Frontal cortex (tissue), 4 donors: Measurements from ENCODE around the gene ZFPM1. TPM values are rescaled to one million over a fixed set of nuclear protein-coding genes. Genes with fewer than 3 reads are reported as not detected.
"Not testable (repeated sequence)": the region's sequence is repeated elsewhere in the genome, so short reads cannot be mapped to it uniquely, and the experiment has no call there.

Experiments used
- DNase-seq, 2 donors: peaks; one replicate each; pipeline ENCODE4 v3.0.0; 2012; ENCODE audit warnings: low spot score in 2 of 2
- FAIRE-seq: peaks from 2 replicates; lab custom pipeline; 2012; peaks lifted over from hg19 to GRCh38; lab: Jason Lieb, UNC
- total RNA-seq: library from RNA; depleted of rRNA; stranded (reverse); fragments of >200 nt; gene quantifications from one replicate; pipeline ENCODE4 v1.2.3, GENCODE V29; 2014
- donor health status: control.
- donor health status: control.
- donor health status: control.

ZFPM1 gene
- total RNA-seq = 1.2 TPM

DNA sequence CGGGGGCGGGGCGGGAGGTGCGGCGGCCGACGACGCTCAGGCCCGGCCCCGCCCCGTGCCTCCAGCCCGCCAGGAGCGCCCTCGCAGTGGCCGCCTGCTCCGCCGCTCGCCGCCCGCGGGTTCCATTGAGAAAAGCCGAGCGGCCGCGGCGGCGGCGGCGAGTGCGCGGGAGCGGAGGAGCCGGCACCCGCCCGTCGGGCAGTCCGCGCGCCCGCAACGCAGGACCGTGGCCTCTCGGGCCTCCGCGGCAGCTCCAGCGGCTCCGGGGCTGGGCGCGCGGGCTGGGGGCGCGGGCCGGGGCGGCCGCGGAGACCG, at the start of gene ZFPM1:
Gene ZFPM1 (plus strand): TSS at position 64 of the 315 bp plus-strand sequence. CDS start 359 bp downstream, outside the sequence.
- FAIRE-seq = no peak
- DNase-seq = no peak

DNA sequence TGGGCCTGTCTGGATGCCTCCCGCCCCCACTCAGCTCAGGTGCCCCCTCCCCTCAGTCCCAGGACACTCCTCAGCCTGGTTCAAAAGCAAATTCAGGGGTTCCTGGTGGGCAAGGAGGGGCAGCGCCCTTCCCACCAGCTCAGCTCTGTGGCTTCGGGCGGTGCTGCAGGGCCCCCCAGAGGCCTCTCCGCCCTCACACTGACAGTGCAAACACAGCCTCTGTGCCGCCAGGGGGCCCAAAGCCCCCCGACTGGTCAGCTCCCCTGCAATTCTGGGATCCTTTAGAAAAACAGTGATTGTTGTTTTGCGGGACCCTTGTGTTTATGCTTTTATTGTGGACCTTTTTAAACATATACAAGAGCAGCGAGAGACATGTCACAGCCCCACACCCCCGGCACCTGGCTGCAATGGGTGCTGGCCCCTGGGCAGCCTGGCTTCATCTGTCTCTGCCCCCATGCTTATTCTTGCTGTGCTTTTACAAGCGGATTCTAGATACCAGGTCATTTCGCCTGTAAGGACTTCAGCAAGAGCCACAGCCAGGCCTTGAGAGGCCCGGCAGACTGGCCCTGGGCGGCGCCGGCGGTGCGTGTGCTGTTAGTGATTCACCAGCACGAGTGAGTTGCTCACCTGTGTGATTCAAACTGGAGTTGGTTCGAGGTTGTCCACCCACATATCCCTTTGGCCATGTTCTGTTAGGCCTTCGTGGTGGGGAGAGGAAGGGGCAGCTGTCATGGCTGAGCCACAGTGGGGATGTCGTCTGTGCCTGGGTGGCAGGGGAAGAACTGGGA, 49.1 kb upstream of the ZFPM1 start:
- FAIRE-seq (no peak), DNase-seq (no peak)

DNA sequence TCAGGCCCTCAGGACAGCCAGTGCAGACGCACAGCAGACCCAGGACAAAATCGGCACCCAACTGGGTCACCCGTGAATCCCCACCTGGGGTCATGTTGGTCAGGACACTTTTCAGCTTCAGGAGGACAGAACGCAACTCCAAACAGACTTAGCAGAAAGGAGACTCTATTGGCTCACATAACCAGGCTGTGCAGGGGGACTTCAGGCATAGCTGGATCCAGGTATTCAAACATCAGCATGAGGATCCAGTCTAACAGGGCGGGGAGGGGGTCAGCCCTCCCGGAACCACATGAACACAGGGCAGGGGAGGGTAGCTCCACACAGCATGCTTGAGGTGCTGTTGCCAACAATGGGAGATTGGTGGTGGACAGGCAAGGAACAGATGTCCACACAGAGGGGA, 48.3 kb upstream of the ZFPM1 start:
- DNase-seq (no peak), FAIRE-seq (no peak)

- DNase-seq (no peak), FAIRE-seq (no peak)
Measured at GRCh38 chr16:88405216-88406060, 47.6 kb upstream of the ZFPM1 start.

DNA sequence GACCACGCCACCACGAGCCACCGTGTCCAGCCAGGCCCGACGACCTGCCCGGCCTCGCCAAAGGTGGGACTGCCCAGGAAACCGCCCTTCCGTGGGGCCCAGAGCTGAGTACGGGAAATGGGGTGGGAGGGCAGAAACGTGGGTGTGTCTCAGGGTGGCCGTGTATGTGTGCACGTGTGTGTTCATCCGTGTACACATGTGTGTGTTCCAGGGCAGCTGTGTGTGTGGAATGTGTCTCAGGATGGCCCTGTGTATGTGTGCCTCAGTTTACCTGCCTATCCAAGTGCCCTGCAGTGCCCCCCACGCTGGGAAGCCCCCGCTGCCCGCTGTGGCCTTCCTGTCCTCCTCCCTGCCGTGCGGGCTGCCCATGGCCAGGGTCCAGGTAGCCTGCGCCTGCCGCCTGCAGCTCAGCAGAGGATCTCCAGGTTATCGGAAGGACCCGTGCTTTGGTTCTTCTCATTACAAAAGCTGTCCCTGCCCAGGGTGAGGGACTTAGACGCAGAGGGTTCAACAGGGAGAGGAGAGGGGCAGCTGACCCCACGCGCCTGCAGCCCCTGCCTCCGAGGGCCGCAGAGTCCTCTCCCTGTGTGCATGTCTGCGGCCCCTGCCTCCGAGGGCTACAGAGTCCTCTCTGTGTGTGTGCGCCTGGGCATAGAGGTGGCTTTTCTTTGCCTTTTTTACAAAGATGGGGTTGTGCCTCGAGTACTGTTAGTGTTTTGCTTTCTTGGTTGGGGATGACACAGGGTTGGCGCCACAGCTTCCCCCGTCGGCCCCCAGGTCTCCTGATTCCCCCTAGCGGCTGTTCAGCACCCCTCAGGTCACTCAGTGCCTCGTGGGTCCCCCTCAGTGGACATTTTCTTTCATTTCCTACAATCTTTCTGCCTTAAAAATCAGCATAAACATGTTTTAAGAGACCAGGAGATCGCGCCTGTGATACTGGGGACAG, 46.7 kb upstream of the ZFPM1 start:
- DNase-seq = no peak
- FAIRE-seq = no peak

DNA sequence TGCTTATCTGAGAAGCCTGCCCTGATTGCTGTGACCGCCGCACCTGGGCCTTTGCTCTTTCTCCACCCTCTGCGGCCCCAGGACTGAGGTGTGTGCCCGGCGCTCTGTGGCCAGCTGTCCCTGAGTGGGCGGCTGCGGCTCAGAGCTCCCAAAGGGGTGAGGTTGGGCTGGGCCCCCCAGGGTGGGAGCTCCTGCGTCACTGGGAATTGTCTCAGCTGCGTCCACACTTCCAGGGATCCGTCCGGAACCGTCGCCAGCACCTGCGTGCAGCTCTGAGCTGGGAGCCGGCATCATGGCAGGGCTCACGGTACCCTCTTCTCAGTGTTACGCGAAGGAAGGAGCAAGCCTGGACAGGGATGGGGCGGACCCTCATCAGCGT, 46.0 kb upstream of the ZFPM1 start:
- no peak for DNase-seq
- FAIRE-seq = no peak

GRCh38 chr16:88407807-88408206, 45.3 kb upstream of the ZFPM1 start:
- FAIRE-seq = no peak
- DNase-seq = no peak

- FAIRE-seq (no peak), DNase-seq (no peak)
Measured at GRCh38 chr16:88408561-88409142, 44.4 kb upstream of the ZFPM1 start.

DNA sequence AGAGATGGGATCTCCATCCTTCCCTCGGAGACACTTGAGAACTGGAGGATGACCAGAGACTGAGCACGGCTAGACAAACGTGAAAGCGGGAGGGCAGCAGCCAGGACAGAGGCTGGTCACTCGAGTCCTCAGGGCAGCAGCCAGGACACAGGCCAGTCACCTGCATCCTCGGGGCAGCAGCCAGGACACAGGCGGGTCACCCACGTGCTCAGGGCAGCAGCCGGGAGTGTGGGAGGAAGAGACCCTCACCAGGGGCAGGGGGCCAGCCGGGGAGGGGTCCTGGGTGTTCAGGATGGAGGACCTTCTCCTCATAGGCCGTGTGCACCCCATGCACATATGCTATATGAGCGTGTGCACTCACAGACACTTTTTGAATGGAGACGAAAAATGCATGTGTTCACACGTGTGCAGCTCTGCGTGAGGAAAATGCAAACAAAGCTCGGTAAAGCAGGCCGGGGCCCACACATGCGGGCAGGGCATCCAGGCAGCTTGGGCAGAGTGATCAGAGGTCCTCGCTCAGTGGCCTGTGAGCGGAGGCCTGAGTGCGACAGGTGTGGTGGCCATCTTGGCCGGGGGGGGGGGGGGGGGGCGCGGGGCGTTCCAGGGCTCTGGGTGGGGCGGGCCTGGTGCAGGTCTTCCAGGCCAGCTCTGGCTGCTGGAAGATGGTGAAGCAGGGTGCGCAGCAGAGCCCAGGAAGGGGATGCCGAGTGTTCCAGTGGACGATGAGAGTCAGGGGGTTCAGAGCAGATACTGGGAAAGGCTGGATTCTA, 43.6 kb upstream of the ZFPM1 start:
- FAIRE-seq = no peak

GRCh38 chr16:88410297-88410968, 42.6 kb upstream of the ZFPM1 start:
- not testable (repeated sequence) for FAIRE-seq, DNase-seq

More for the DNA sequence above, 43.6 kb upstream of the ZFPM1 start:
- no peak for DNase-seq

DNA sequence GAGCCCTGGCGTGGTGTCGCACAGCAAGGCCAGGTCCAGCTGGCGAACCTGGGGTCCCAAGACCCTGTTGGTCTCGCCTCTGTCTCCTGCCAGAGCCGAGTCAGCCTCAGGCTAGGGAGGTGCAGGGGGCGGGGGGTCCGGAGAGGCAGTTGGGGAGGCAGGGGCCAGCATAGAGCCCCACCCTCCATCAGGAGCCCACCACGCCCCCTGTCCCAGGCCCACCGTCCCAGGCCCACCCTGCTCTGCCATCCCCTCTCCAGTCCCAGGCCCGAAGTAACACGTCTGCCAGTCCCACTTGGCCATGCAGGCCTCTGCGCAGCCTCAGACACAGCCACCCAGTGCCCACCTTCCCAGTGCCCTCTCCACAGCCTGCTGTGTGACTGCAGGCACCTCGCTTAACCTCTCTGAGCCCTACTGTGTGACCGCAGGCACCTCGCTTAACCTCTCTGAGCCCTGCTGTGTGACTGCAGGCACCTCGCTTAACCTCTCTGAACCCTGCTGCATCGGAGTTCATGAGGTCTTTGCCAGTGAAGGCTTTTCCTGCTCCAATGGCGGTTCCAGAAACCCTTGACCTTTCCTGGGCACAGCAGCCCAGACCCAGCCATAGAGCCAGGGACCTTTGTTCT, 41.0 kb upstream of the ZFPM1 start:
- FAIRE-seq = no peak
- DNase-seq = no peak

DNA sequence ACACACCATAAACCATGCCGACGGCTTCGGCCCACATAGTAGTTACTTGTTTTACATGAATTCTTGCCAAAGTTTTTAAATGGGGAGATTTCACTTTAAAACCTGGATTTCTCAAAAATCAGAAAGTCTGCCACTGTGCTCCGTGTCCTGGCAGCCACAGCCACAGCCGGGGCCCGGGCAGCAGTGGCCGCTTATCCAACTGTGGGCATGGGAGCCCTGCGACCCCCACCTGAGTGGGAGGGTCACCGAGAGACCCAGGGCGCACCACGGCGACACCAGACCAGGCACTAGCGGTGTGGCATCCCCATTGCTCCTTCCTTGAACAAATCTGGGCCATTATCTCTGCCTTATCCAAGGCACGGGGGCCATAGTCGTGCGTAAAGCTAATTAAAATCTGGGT, 40.3 kb upstream of the ZFPM1 start:
- no peak for DNase-seq
- no peak for FAIRE-seq

GRCh38 chr16:88413231-88413630, 39.8 kb upstream of the ZFPM1 start:
- FAIRE-seq (no peak), DNase-seq (no peak)

- DNase-seq (no peak), FAIRE-seq (no peak)
Measured at GRCh38 chr16:88413631-88414030, 39.4 kb upstream of the ZFPM1 start.

- FAIRE-seq = no peak
- no peak for DNase-seq
Measured at GRCh38 chr16:88414521-88415380, 38.3 kb upstream of the ZFPM1 start.

DNA sequence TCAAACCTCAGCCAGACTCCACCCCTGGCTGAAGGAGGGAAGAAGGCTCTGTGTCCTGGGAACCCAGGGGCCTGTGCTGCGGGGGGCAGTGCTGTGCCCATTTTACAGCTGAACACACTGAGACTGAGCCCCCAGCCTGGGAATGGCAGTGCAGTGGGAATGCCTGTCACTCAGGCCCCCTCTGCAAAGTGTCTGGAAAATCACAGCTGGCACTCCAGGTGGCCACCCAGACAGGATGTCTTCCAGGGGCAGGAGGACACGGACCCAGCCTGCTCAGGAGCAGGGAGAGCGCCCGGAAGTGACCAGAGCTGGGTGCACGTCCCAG, 37.7 kb upstream of the ZFPM1 start:
- no peak for FAIRE-seq
- no peak for DNase-seq

GRCh38 chr16:88415713-88416323, 37.3 kb upstream of the ZFPM1 start:
- DNase-seq (no peak), FAIRE-seq (no peak)
